Endothelial cell of umbilical vein (primary cell): ENCODE results near the gene C6orf163. TPM values are rescaled to one million over a fixed set of nuclear protein-coding genes. Genes with fewer than 3 reads are reported as not detected.

Experiments used
- BruUV-seq: library from RNA; stranded (reverse); fragments of 400-500 nt; replicated peaks from 2 replicates; lab custom pipeline; 2021; lab: Mats Ljungman, UMichigan
- CTCF ChIA-PET: fragments of 300-600, 350-600 bp; sonication (Branson Sonifier 250); formaldehyde crosslinking; loops from one replicate; lab custom pipeline; 2021; ENCODE audit warnings: antibody characterized with exemption, inconsistent platforms; lab: Charles Lee
- POLR2A ChIA-PET: fragments of 300-600, 350-600 bp; sonication (Branson Sonifier 250); formaldehyde crosslinking; loops from one replicate; lab custom pipeline; 2021; ENCODE audit warnings: antibody characterized with exemption, inconsistent platforms; lab: Charles Lee
- DNase-seq: peaks from one replicate; pipeline ENCODE4 v3.0.0-alpha.2; 2011; ENCODE audit warnings: low read depth, low spot score
- FAIRE-seq: peaks from 2 replicates; lab custom pipeline; 2011; peaks lifted over from hg19 to GRCh38; lab: Jason Lieb, UNC
- H2AFZ ChIP-seq: 2 replicates; pipeline ENCODE4 v1.6.0; 2012; ENCODE audit warnings: low read depth, low read length, control low read depth, inconsistent platforms
- H3K27ac ChIP-seq: 2 replicates; pipeline ENCODE4 v1.5.1; 2011; ENCODE audit warnings: low read depth, mild to moderate bottlenecking, control low read depth, low read length, moderate library complexity; ENCODE audit not compliant: insufficient read depth
- H3K27me3 ChIP-seq, 2 experiments: 2 replicates each; pipeline versions ENCODE4 v1.6.0 to v1.6.1; 2011; ENCODE audit warnings: low read length in 2 of 2, mixed read lengths in 1 of 2; ENCODE audit not compliant: control insufficient read depth in 2 of 2, insufficient read depth in 2 of 2
- H3K36me3 ChIP-seq, 2 experiments: 2 replicates in 1 of 2; 3 replicates in 1 of 2; pipeline ENCODE4 v1.5.1; 2011; ENCODE audit warnings: low read length in 2 of 2, mild to moderate bottlenecking in 1 of 2, moderate library complexity in 1 of 2; ENCODE audit not compliant: control insufficient read depth in 2 of 2, insufficient read depth in 2 of 2; ENCODE audit errors: extremely low read depth in 1 of 2
- H3K4me1 ChIP-seq: 3 replicates; pipeline ENCODE4 v1.5.1; 2011; ENCODE audit warnings: mild to moderate bottlenecking, low read length; ENCODE audit not compliant: control insufficient read depth, insufficient read depth; ENCODE audit errors: extremely low read depth
- H3K4me2 ChIP-seq: 2 replicates; pipeline ENCODE4 v1.6.1; 2011; ENCODE audit warnings: low read length, control low read depth, mixed read lengths; ENCODE audit not compliant: insufficient read depth
- H3K4me3 ChIP-seq, 3 experiments: fragments of 200-600 bp in 1 of 3; sonication (generic), shearing (Covaris generic) in 1 of 3; replicated peaks in 1 of 3; 2 replicates each; pipeline ENCODE4 v1.5.1; 2011 to 2016; ENCODE audit warnings: control low read depth in 3 of 3, low read length in 3 of 3, mild to moderate bottlenecking in 2 of 3, inconsistent platforms in 1 of 3, low read depth in 1 of 3, moderate library complexity in 1 of 3; ENCODE audit not compliant: insufficient read depth in 1 of 3
- H3K79me2 ChIP-seq: 2 replicates; pipeline ENCODE4 v1.6.0; 2012; ENCODE audit warnings: low read length, inconsistent platforms; ENCODE audit not compliant: control insufficient read depth, insufficient read depth
- H3K9ac ChIP-seq: replicated peaks from 2 replicates; pipeline ENCODE3; 2011; ENCODE audit warnings: low read length, control low read depth; ENCODE audit not compliant: insufficient read depth; ENCODE audit errors: extremely low read depth
- H3K9me1 ChIP-seq: replicated peaks from 3 replicates; pipeline ENCODE4 v1.6.0; 2011; ENCODE audit warnings: mild to moderate bottlenecking, low read length; ENCODE audit not compliant: control insufficient read depth, insufficient read depth; ENCODE audit errors: extremely low read depth
- H3K9me3 ChIP-seq: replicated peaks from 2 replicates; pipeline ENCODE4 v1.5.1; 2012; ENCODE audit warnings: low read length, inconsistent platforms; ENCODE audit not compliant: control insufficient read depth, insufficient read depth
- H4K20me1 ChIP-seq: replicated peaks from 2 replicates; pipeline ENCODE3; 2011; ENCODE audit warnings: mild to moderate bottlenecking, low read length; ENCODE audit not compliant: control insufficient read depth, insufficient read depth; ENCODE audit errors: extremely low read depth
- EZH2 ChIP-seq: IDR thresholded peaks from 2 replicates; pipeline ENCODE4 v1.6.1; 2012; ENCODE audit warnings: borderline replicate concordance, low read depth, mild to moderate bottlenecking, moderate library complexity, low read length, inconsistent platforms; ENCODE audit not compliant: severe bottlenecking
- FOS ChIP-seq: IDR thresholded peaks from 2 replicates; pipeline ENCODE4 v1.6.1; 2011; ENCODE audit warnings: mild to moderate bottlenecking, low read length, moderate library complexity, borderline replicate concordance; ENCODE audit not compliant: insufficient read depth
- GATA2 ChIP-seq: IDR thresholded peaks from 2 replicates; pipeline ENCODE4 v1.7.0; 2011; ENCODE audit warnings: low read depth, mild to moderate bottlenecking, moderate library complexity, mixed read lengths, low read length; ENCODE audit not compliant: insufficient read length, insufficient read depth
- MAX ChIP-seq: IDR thresholded peaks from 2 replicates; pipeline ENCODE4 v1.6.1; 2011; ENCODE audit not compliant: insufficient read depth, insufficient read length
- MYC ChIP-seq: IDR thresholded peaks from one replicate; pipeline ENCODE4 v1.6.1; 2011; ENCODE audit warnings: mild to moderate bottlenecking, low read depth, low read length
- POLR2A ChIP-seq: IDR thresholded peaks from 2 replicates; pipeline ENCODE4 v1.6.1; 2012; ENCODE audit warnings: low read depth, mild to moderate bottlenecking, control low read depth, low read length
- dilution Hi-C: fragments of 300-500 bp; cut with MboI; formaldehyde crosslinking; loops from one replicate; pipeline ENCODE4 v1.15.0; 2019; ENCODE audit warnings: low sequenced_read_pairs; ENCODE audit not compliant: extremely low pct_ligation_motif_present
- intact Hi-C: fragments of 100-400 bp; cut with micrococcal nuclease; formaldehyde crosslinking; loops from one replicate; pipeline ENCODE4 v1.10.0; 2022
- polyA plus RNA-seq, 4 experiments: library from polyadenylated mRNA; depleted of rRNA in 3 of 4; stranded (reverse) in 3 of 4; unstranded in 1 of 4; fragments of >200 nt; gene quantifications; 2 replicates each; pipeline versions ENCODE4 v1.2.1 to v1.2.3, GENCODE V29; 2011 to 2012; ENCODE audit warnings: missing spikeins in 1 of 4
- total RNA-seq: library from RNA; stranded (reverse); gene quantifications from 2 replicates; pipeline ENCODE4 v1.2.3, GENCODE V29; 2021

The C6orf163 gene
- total and polyA plus RNA-seq, 2 donors (not counting 3 experiments of a cell fraction or from before 2014, with no cell fraction given), result 0.29 to 2.5 TPM

- FAIRE-seq, result no peak
- Histone ChIP-seq H3K79me2 (no peaks in the 10 kb centered on the region), H2AFZ (no peak overlapping the region), H3K36me3 (no peaks in the 10 kb centered on the region), H3K9me1 (no peaks in the 10 kb centered on the region), H3K9me3 (no peaks in the 10 kb centered on the region), H4K20me1 (no peaks in the 10 kb centered on the region), H3K4me2 (no peak overlapping the region), H3K4me1 (no peaks in the 10 kb centered on the region), H3K27ac (no peak overlapping the region), H3K27me3 (no peaks in the 10 kb centered on the region), H3K9ac (no peak overlapping the region), H3K4me3 (no peak overlapping the region)
- intact Hi-C loops, result no loop called here
- no TSS peak for BruUV-seq
- ChIA-PET POLR2A (no interaction called here), CTCF (interaction anchor here (1.1 kb wide), 1 partner anchor 226 kb away, joined by 3 read pairs; no protein-coding TSS in a partner anchor)
- dilution Hi-C loops, result no loop called here
- TF ChIP-seq MYC (no peak), EZH2 (no peak), FOS (no peak), GATA2 (no peak), MAX (no peak), POLR2A (no peak)
- no peak for DNase-seq
Measured at GRCh38 chr6:87364602-87365252, 20.1 kb downstream of the C6orf163 start.

- TF ChIP-seq FOS (peak; percentile 14), EZH2 (no peak), GATA2 (peak; percentile 44)
- dilution Hi-C loops, result no loop called here
- Histone ChIP-seq H3K27me3 (no peaks in the 10 kb centered on the region), H3K9me3 (no peaks in the 10 kb centered on the region), H3K4me1 (no peaks in the 10 kb centered on the region), H3K4me3 (no peak overlapping the region), H3K36me3 (no peaks in the 10 kb centered on the region), H4K20me1 (no peaks in the 10 kb centered on the region), H3K79me2 (no peaks in the 10 kb centered on the region), H3K4me2 (no peak overlapping the region), H2AFZ (no peak overlapping the region), H3K9me1 (no peaks in the 10 kb centered on the region), H3K9ac (no peak overlapping the region), H3K27ac (no peak overlapping the region)
- DNase-seq, result no peak
- BruUV-seq, result no TSS peak
- POLR2A ChIA-PET, result no interaction called here
- CTCF ChIA-PET, result no interaction called here
- FAIRE-seq, result peak; percentile 54
- intact Hi-C loops, result no loop called here
Measured at GRCh38 chr6:87366072-87366827, 21.6 kb downstream of the C6orf163 start.
